BJ (cell line): Measurements from ENCODE around the gene BAHD1. TPM values are rescaled to one million over a fixed set of nuclear protein-coding genes. Genes with fewer than 3 reads are reported as not detected.

Source experiments
- CTCF ChIA-PET: fragments of 350-600 bp; formaldehyde crosslinking; extraction: SDS; loops from one replicate; lab custom pipeline; 2021; ENCODE audit warnings: antibody characterized with exemption, inconsistent platforms; lab: Yijun Ruan, JAX
- POLR2A ChIA-PET: fragments of 300-600 bp; sonication (Branson Sonifier 250); formaldehyde crosslinking; extraction: SDS; loops from one replicate; lab custom pipeline; 2021; ENCODE audit warnings: antibody characterized with exemption; lab: Charles Lee
- DNase-seq: peaks from one replicate; pipeline ENCODE4 v3.0.0-alpha.2; 2011; ENCODE audit warnings: low read depth
- H3K27me3 ChIP-seq: 2 replicates; pipeline ENCODE4 v1.6.0; 2011; ENCODE audit warnings: low read length; ENCODE audit not compliant: control insufficient read depth, insufficient read depth
- H3K36me3 ChIP-seq: 2 replicates; pipeline ENCODE4 v1.5.1; 2011; ENCODE audit warnings: low read length; ENCODE audit not compliant: control insufficient read depth, insufficient read depth
- H3K4me3 ChIP-seq: 2 replicates; pipeline ENCODE4 v1.5.1; 2011; ENCODE audit warnings: low read depth, mild to moderate bottlenecking, control low read depth, low read length
- CTCF ChIP-seq: IDR thresholded peaks from 2 replicates; pipeline ENCODE4 v1.5.1; 2011; ENCODE audit warnings: low read depth, mild to moderate bottlenecking, control low read depth, inconsistent platforms, low read length, moderate library complexity; ENCODE audit not compliant: insufficient read depth
- polyA plus RNA-seq: library from polyadenylated mRNA; depleted of rRNA; stranded (reverse); fragments of >200 nt; gene quantifications from 2 replicates; pipeline ENCODE4 v1.2.3, GENCODE V29; 2011

The BAHD1 gene
- polyA plus RNA-seq, 1 experiment, result 3.3 TPM

- TF ChIP-seq CTCF, result no peak
- POLR2A ChIA-PET, result interaction anchor here (0.7 kb wide), 1 partner anchor 111 kb away, joined by 3 read pairs; no protein-coding TSS in a partner anchor
- Histone ChIP-seq H3K27me3 (peaks cover 38% of the 10 kb centered on the region), H3K4me3 (no peak overlapping the region), H3K36me3 (no peaks in the 10 kb centered on the region)
- no peak for DNase-seq
- CTCF ChIA-PET, result interaction anchor here (1.3 to 1.9 kb wide), 3 partner anchors 16 to 158 kb away, joined by 3 to 4 read pairs (median 3); no protein-coding TSS in a partner anchor
Measured at GRCh38 chr15:40436892-40437751, 3.6 kb upstream of the BAHD1 start.

- H3K4me3 ChIP-seq, result no peak overlapping the region
- no peaks in the 10 kb centered on the region for H3K36me3 ChIP-seq
- ChIA-PET POLR2A (interaction anchor here (0.7 kb wide), 1 partner anchor 112 kb away, joined by 3 read pairs; no protein-coding TSS in a partner anchor), CTCF (interaction anchor here (0.6 to 1.9 kb wide), 4 partner anchors 17 to 170 kb away, joined by 3 to 4 read pairs (median 3); no protein-coding TSS in a partner anchor)
- H3K27me3 ChIP-seq, result peaks cover 38% of the 10 kb centered on the region
- TF ChIP-seq CTCF, result no peak
- no peak for DNase-seq
Measured at GRCh38 chr15:40437752-40438687, 2.7 kb upstream of the BAHD1 start.

- peaks cover 36% of the 10 kb centered on the region for H3K27me3 ChIP-seq
- no peaks in the 10 kb centered on the region for H3K36me3 ChIP-seq
- no peak for DNase-seq
- no peak overlapping the region for H3K4me3 ChIP-seq
- no peak for TF ChIP-seq CTCF
- ChIA-PET CTCF (interaction anchor here (0.6 to 2.1 kb wide), 4 partner anchors 17 to 250 kb away, joined by 3 to 6 read pairs (median 3); no protein-coding TSS in a partner anchor), POLR2A (no interaction called here)
Measured at GRCh38 chr15:40438712-40439111, 2.0 kb upstream of the BAHD1 start.

- TF ChIP-seq CTCF, result no peak
- POLR2A ChIA-PET, result no interaction called here
- peaks cover 30% of the 10 kb centered on the region for H3K27me3 ChIP-seq
- H3K4me3 ChIP-seq, result peak overlapping the region; percentile 79
- no peaks in the 10 kb centered on the region for H3K36me3 ChIP-seq
- DNase-seq, result no peak
- CTCF ChIA-PET, result interaction anchor here (0.6 to 2.3 kb wide), 8 partner anchors 17 to 251 kb away, joined by 3 to 6 read pairs (median 4); no protein-coding TSS in a partner anchor
Measured at GRCh38 chr15:40439461-40439959, 1.2 kb upstream of the BAHD1 start.
